Measurements from ENCODE around the gene ZDHHC8.
A peak's percentile ranks its signal among the peaks of the same experiment; 100 is the strongest.

ZDHHC8 gene

DNA sequence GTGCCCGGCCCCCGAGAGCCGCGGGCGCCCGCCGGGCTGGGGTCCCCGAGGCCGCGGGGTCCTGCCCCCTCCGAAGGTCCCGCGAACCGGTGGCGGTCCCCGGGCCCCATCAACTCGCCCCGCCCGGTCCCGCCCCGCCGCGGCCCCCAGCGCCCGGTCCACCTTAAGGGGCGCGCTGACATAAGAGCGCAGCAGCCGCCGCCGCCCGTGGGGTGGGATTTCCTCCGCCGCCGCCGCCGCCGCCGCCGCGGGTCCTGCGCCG, at the start of gene ZDHHC8:
ZDHHC8 (plus strand) TSS at position 208 of the 262 bp plus-strand sequence. CDS start 144 bp downstream, outside the sequence.
- Histone ChIP-seq H3K4me3 (ENCODE audit: low read length in 2 of 2) (peak within 1 kb of the TSS; percentile 60 to 83), H3K36me3 (ENCODE audit: control insufficient read depth in 2 of 2, insufficient read depth in 2 of 2, low read length in 2 of 2) (peaks cover 0 to 5% of the 10 kb centered on the region in 2 donors), H3K27me3 (ENCODE audit: control insufficient read depth in 1 of 2, insufficient read depth in 2 of 2, low read length in 2 of 2) (no peaks in the 10 kb centered on the region), H3K4me1 (ENCODE audit: control insufficient read depth, insufficient read depth, low read length) (peaks cover 52% of the 10 kb centered on the region), H3K9ac (ENCODE audit: low read length in 2 of 2) (peak within 1 kb of the TSS; percentile 71 to 81), H3K27ac (ENCODE audit: low read length) (peak within 1 kb of the TSS; percentile 62), H3K9me3 (ENCODE audit: control insufficient read depth in 2 of 2, low read length in 2 of 2) (no peaks in the 10 kb centered on the region)

DNA sequence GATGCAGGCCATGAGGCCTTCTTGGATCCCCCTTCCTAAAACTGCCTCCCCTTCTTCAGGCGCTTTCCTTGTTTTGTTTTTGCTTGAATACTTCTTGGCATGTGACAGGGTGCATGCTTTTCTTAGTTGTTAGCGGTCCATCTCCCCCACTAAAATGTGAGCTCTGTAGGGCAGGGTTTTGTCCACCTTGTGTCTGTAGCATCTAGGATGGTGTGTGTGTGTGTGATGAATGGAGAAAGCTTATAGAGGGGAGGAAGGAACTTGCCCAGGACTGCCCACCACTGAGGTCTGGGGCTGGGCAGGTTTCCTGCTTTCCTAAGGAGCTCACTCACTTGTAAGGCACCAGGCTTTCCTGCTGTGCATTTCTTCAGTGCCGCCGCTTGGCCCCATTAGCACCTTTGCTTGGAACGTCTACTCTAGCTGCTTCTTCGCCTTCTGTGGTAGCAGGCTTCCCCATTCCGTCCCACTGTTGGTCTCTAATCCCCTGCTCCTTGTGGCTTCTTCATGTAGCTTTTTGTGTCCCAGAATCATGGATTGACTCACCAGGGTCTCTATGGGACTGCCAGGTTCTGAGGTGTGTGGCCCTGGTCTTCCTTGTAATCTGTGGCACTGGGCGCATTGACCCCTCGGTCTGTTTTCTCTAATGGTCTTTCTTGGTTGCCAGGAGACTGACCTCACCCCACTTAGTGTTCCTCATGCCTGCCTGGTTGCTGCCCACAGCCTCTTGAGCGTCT, 48.3 kb upstream of the ZDHHC8 start:
- Histone ChIP-seq H3K27ac (ENCODE audit: low read length) (peak overlapping the region; percentile 37), H3K4me1 (ENCODE audit: control insufficient read depth, insufficient read depth, low read length) (peaks cover 40% of the 10 kb centered on the region), H3K9ac (ENCODE audit: low read length in 2 of 2) (peak overlapping the region; percentile 13 to 60)

DNA sequence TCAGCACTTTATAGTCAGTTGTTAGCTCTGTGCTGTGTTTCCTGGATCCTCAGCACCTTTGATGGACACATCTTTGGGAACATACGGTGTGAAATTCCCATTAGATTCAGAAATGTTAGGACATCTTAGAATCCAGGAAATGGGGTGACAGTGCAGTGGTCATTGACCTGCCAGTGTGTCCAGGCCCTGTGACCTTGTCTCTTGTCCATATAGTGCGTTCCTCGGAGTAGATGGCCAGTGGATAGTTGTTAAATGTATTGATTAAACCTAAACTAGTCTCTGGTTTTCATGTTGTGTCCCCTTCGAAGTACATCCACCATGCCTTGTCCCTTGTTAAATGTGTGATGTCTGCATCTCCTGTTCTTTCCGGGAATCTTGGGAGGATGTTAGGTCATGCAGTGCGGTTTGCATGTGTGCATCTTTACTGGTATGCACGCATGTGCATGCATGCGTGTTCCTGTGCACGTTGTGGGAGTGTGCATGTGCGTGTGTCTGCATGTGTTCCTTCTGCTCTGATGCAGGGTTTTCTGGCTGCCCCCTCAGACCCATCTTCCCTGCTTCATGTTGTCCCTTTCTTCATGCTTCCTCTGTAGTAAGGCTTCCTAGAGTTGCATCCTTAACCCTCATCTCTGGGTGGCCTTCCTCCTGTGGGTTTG, 47.6 kb upstream of the ZDHHC8 start:
- H3K4me1 ChIP-seq (ENCODE audit: control insufficient read depth, insufficient read depth, low read length): peaks cover 40% of the 10 kb centered on the region

More for the DNA sequence above, 48.3 kb upstream of the ZDHHC8 start:
- Histone ChIP-seq H3K27me3 (ENCODE audit: control insufficient read depth in 1 of 2, insufficient read depth in 2 of 2, low read length in 2 of 2) (no peaks in the 10 kb centered on the region), H3K4me3 (ENCODE audit: low read length in 2 of 2) (peak overlapping the region in 1 of 2 donors; percentile 22), H3K36me3 (ENCODE audit: control insufficient read depth in 2 of 2, insufficient read depth in 2 of 2, low read length in 2 of 2) (peaks cover 24 to 27% of the 10 kb centered on the region in 2 donors), H3K9me3 (ENCODE audit: control insufficient read depth in 2 of 2, low read length in 2 of 2) (no peaks in the 10 kb centered on the region)

DNA sequence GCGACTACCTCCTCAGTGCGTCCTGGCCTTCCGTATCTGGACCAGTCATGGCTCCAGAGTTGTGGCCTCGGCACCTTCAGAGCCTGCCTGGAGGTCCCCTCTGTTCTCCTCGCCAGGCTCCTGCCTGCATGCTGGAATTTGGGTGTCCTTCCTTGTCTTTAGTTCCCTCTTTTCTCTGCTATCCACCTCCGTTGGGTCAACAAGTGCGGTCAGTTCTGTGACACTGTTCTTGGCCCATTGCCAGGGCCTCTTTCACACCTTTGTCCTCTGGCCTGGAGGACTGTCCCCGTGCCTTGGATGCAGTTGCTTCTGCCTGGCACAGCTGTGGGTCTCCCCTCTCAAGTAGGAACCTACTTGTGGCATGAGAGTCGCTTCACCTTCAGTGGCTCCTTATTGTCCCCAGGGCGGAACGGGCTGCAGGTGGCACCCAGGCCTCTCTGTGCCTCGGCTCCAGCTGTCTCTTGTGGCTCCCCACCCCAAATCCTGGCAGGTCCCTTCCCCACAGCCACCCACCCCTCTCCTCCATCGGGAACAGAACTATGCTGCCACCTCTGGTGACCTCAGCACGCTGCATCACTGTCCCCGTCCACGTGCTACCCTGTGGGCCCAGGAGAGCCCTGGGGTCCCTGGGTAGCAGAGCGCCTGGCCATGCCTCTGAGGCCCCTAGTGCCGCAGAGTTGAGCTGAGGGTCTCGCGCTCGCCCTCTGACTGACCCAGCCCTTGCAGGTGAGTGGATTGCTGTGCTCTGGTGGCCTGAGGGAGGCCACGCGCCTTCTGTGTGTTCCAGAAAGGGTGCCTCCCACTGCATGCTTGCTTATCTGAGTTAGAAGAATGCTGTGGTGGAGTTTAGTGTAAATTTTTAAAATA, 46.8 kb upstream of the ZDHHC8 start:
- H3K9ac ChIP-seq (ENCODE audit: low read length in 2 of 2): no peak overlapping the region

More for the DNA sequence above, 47.6 kb upstream of the ZDHHC8 start:
- no peak overlapping the region for H3K27ac ChIP-seq (ENCODE audit: low read length)
- peak overlapping the region in 1 of 2 donors; percentile 60 for H3K9ac ChIP-seq (ENCODE audit: low read length in 2 of 2)
- peak overlapping the region in 1 of 2 donors; percentile 22 for H3K4me3 ChIP-seq (ENCODE audit: low read length in 2 of 2)
- peaks cover 29 to 33% of the 10 kb centered on the region in 2 donors for H3K36me3 ChIP-seq (ENCODE audit: control insufficient read depth in 2 of 2, insufficient read depth in 2 of 2, low read length in 2 of 2)
- H3K9me3 ChIP-seq (ENCODE audit: control insufficient read depth in 2 of 2, low read length in 2 of 2): no peaks in the 10 kb centered on the region
- H3K27me3 ChIP-seq (ENCODE audit: control insufficient read depth in 1 of 2, insufficient read depth in 2 of 2, low read length in 2 of 2): no peaks in the 10 kb centered on the region

GRCh38 chr22:20085651-20086050, 46.0 kb upstream of the ZDHHC8 start:
- Histone ChIP-seq H3K9ac (ENCODE audit: low read length in 2 of 2) (no peak overlapping the region), H3K4me3 (ENCODE audit: low read length in 2 of 2) (no peak overlapping the region), H3K27me3 (ENCODE audit: control insufficient read depth in 1 of 2, insufficient read depth in 2 of 2, low read length in 2 of 2) (no peaks in the 10 kb centered on the region), H3K4me1 (ENCODE audit: control insufficient read depth, insufficient read depth, low read length) (peaks cover 40% of the 10 kb centered on the region), H3K9me3 (ENCODE audit: control insufficient read depth in 2 of 2, low read length in 2 of 2) (no peaks in the 10 kb centered on the region), H3K36me3 (ENCODE audit: control insufficient read depth in 2 of 2, insufficient read depth in 2 of 2, low read length in 2 of 2) (peaks cover 45 to 49% of the 10 kb centered on the region in 2 donors), H3K27ac (ENCODE audit: low read length) (no peak overlapping the region)

More for the DNA sequence above, 46.8 kb upstream of the ZDHHC8 start:
- H3K36me3 ChIP-seq (ENCODE audit: control insufficient read depth in 2 of 2, insufficient read depth in 2 of 2, low read length in 2 of 2): peaks cover 37 to 41% of the 10 kb centered on the region in 2 donors
- peaks cover 40% of the 10 kb centered on the region for H3K4me1 ChIP-seq (ENCODE audit: control insufficient read depth, insufficient read depth, low read length)
- peak overlapping the region in 1 of 2 donors; percentile 22 for H3K4me3 ChIP-seq (ENCODE audit: low read length in 2 of 2)
- no peak overlapping the region for H3K27ac ChIP-seq (ENCODE audit: low read length)
- no peaks in the 10 kb centered on the region for H3K9me3 ChIP-seq (ENCODE audit: control insufficient read depth in 2 of 2, low read length in 2 of 2)
- H3K27me3 ChIP-seq (ENCODE audit: control insufficient read depth in 1 of 2, insufficient read depth in 2 of 2, low read length in 2 of 2): no peaks in the 10 kb centered on the region

DNA sequence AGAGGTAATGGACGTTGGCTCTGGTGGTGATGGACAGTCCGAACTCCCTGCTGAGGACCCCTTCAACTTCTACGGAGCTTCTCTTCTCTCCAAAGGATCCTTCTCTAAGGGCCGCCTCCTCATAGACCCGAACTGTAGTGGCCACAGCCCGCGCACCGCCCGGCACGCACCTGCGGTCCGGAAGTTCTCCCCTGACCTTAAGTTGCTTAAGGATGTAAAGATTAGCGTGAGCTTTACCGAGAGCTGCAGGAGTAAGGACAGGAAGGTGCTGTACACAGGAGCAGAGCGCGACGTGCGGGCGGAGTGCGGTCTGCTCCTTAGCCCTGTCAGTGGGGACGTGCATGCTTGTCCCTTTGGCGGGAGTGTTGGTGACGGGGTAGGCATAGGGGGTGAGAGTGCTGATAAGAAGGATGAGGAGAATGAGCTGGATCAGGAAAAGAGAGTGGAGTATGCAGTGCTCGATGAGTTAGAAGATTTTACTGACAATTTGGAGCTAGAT, 45.5 kb upstream of the ZDHHC8 start:
- Histone ChIP-seq H3K4me1 (ENCODE audit: control insufficient read depth, insufficient read depth, low read length) (peaks cover 35% of the 10 kb centered on the region), H3K4me3 (ENCODE audit: low read length in 2 of 2) (no peak overlapping the region), H3K9me3 (ENCODE audit: control insufficient read depth in 2 of 2, low read length in 2 of 2) (no peaks in the 10 kb centered on the region), H3K27me3 (ENCODE audit: control insufficient read depth in 1 of 2, insufficient read depth in 2 of 2, low read length in 2 of 2) (no peaks in the 10 kb centered on the region), H3K27ac (ENCODE audit: low read length) (no peak overlapping the region), H3K36me3 (ENCODE audit: control insufficient read depth in 2 of 2, insufficient read depth in 2 of 2, low read length in 2 of 2) (peaks cover 50 to 54% of the 10 kb centered on the region in 2 donors), H3K9ac (ENCODE audit: low read length in 2 of 2) (no peak overlapping the region)

GRCh38 chr22:20086763-20087162, 44.8 kb upstream of the ZDHHC8 start:
- Histone ChIP-seq H3K27ac (ENCODE audit: low read length) (no peak overlapping the region), H3K9me3 (ENCODE audit: control insufficient read depth in 2 of 2, low read length in 2 of 2) (no peaks in the 10 kb centered on the region), H3K36me3 (ENCODE audit: control insufficient read depth in 2 of 2, insufficient read depth in 2 of 2, low read length in 2 of 2) (peaks cover 56 to 60% of the 10 kb centered on the region in 2 donors), H3K4me3 (ENCODE audit: low read length in 2 of 2) (no peak overlapping the region), H3K4me1 (ENCODE audit: control insufficient read depth, insufficient read depth, low read length) (peaks cover 29% of the 10 kb centered on the region), H3K27me3 (ENCODE audit: control insufficient read depth in 1 of 2, insufficient read depth in 2 of 2, low read length in 2 of 2) (no peaks in the 10 kb centered on the region), H3K9ac (ENCODE audit: low read length in 2 of 2) (no peak overlapping the region)

DNA sequence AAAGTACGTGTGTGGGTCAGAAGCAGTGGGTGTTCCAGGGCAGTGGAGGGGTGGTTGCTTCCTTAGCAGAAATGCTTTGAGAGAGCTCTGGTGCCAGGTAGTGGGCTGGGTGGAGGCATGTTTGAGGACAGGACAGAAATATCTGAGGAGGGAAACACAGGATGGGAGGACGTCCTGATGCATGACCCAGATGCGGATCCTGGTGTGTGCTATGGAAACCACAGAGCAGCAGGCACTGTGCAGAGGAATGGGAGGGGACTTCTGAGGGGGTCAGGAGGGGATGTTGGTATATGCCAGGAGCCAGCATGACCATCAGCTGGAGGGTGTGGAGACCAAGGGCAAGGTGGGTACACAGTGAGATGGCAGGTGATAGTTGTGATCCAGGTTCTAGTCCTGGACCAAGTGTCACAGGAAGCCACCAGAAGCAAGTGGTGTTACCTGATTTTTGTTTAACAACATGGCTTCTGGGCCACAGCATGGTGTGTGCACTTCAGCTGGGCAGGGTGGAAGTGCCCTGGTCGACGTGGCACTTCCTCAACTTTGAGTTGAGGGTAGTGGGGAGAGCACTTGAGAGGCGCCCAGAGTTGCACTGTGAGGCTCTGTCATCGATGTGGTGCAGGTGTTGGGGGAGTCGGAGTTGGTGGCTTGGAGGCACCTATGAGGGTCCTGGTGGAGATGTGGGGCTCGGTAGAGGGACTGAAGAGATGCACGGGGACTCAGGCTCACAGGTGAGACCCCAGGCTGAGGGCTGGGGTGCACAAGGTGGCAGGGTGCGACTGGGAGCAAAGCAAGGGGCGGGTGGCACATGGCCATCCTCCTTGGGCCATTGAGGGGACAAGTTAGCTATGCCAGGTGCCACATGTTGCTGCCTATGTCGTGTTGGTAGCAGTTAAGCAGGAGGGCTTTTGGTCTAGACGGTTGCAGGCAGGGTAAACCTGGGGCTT, 44.0 kb upstream of the ZDHHC8 start:
- no peak overlapping the region for H3K9ac ChIP-seq (ENCODE audit: low read length in 2 of 2)
- no peak overlapping the region for H3K4me3 ChIP-seq (ENCODE audit: low read length in 2 of 2)
- H3K27me3 ChIP-seq (ENCODE audit: control insufficient read depth in 1 of 2, insufficient read depth in 2 of 2, low read length in 2 of 2): no peaks in the 10 kb centered on the region
- H3K4me1 ChIP-seq (ENCODE audit: control insufficient read depth, insufficient read depth, low read length): peaks cover 25% of the 10 kb centered on the region
- H3K9me3 ChIP-seq (ENCODE audit: control insufficient read depth in 2 of 2, low read length in 2 of 2): no peaks in the 10 kb centered on the region
- peaks cover 65 to 69% of the 10 kb centered on the region in 2 donors for H3K36me3 ChIP-seq (ENCODE audit: control insufficient read depth in 2 of 2, insufficient read depth in 2 of 2, low read length in 2 of 2)
- H3K27ac ChIP-seq (ENCODE audit: low read length): no peak overlapping the region

DNA sequence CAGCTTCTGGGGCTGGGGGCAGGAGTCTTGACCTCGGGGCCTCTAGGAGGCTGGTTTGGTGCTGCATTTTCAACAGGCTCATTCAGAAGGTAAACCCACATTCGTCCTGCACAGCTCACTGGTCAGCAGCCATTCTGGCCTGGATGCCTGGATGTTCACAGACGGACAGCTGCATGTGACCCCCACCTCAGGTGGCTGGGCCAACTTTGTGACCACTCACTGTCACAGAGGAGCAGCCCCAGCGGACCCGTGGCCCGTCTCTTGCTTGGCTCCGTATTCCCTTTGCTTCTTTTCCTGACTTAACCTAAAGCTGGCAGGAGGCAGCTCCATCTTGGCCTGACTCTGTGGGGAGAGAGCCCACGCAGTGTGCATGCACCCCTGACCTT, 43.3 kb upstream of the ZDHHC8 start:
- Histone ChIP-seq H3K27me3 (ENCODE audit: control insufficient read depth in 1 of 2, insufficient read depth in 2 of 2, low read length in 2 of 2) (no peaks in the 10 kb centered on the region), H3K27ac (ENCODE audit: low read length) (no peak overlapping the region), H3K36me3 (ENCODE audit: control insufficient read depth in 2 of 2, insufficient read depth in 2 of 2, low read length in 2 of 2) (peaks cover 70% of the 10 kb centered on the region in 2 donors), H3K9ac (ENCODE audit: low read length in 2 of 2) (no peak overlapping the region), H3K4me1 (ENCODE audit: control insufficient read depth, insufficient read depth, low read length) (peaks cover 18% of the 10 kb centered on the region), H3K9me3 (ENCODE audit: control insufficient read depth in 2 of 2, low read length in 2 of 2) (no peaks in the 10 kb centered on the region), H3K4me3 (ENCODE audit: low read length in 2 of 2) (no peak overlapping the region)
